Mesendoderm (in vitro differentiated cells): ENCODE data around the gene P2RY13.

Source experiments
- DNase-seq: peaks from one replicate; pipeline ENCODE4 v3.0.0; 2013
- H2AK5ac ChIP-seq: 2 replicates; pipeline ENCODE4 v1.6.1; 2013; ENCODE audit warnings: low read length, inconsistent platforms
- H2BK120ac ChIP-seq: 2 replicates; pipeline ENCODE4 v1.6.1; 2013; ENCODE audit warnings: low read depth, mild to moderate bottlenecking, low read length, moderate library complexity, mixed read lengths
- H2BK15ac ChIP-seq: replicated peaks from 2 replicates; pipeline ENCODE4 v1.6.1; 2013; ENCODE audit warnings: low read depth, mild to moderate bottlenecking, moderate library complexity
- H2BK5ac ChIP-seq: 2 replicates; pipeline ENCODE4 v1.6.1; 2013; ENCODE audit warnings: low read length, inconsistent platforms
- H3K18ac ChIP-seq: 2 replicates; pipeline ENCODE4 v1.6.1; 2013; ENCODE audit warnings: mild to moderate bottlenecking, low read length, mixed read lengths
- H3K23ac ChIP-seq: one replicate; pipeline ENCODE4 v1.6.1; 2013; ENCODE audit warnings: low read length
- H3K27ac ChIP-seq: 2 replicates; pipeline ENCODE4 v1.5.1; 2013; ENCODE audit warnings: low read depth, mild to moderate bottlenecking, inconsistent platforms, low read length, moderate library complexity
- H3K27me3 ChIP-seq: 2 replicates; pipeline ENCODE4 v1.6.1; 2013; ENCODE audit warnings: low read length, control low read depth, mild to moderate bottlenecking, inconsistent platforms; ENCODE audit not compliant: insufficient read depth, poor library complexity
- H3K36me3 ChIP-seq: 2 replicates; pipeline ENCODE4 v1.6.1; 2013; ENCODE audit warnings: low read length, inconsistent platforms; ENCODE audit not compliant: control insufficient read depth, insufficient read depth
- H3K4ac ChIP-seq: one replicate; pipeline ENCODE4 v1.6.1; 2013; ENCODE audit warnings: low read depth, mild to moderate bottlenecking, low read length, moderate library complexity
- H3K4me1 ChIP-seq: 2 replicates; pipeline ENCODE4 v1.6.1; 2013; ENCODE audit warnings: low read depth, low read length, inconsistent platforms; ENCODE audit not compliant: control insufficient read depth
- H3K4me2 ChIP-seq: 2 replicates; pipeline ENCODE4 v1.6.1; 2013; ENCODE audit warnings: low read length
- H3K4me3 ChIP-seq: 2 replicates; pipeline ENCODE4 v1.5.1; 2013; ENCODE audit warnings: mild to moderate bottlenecking, low read length
- H3K56ac ChIP-seq: one replicate; pipeline ENCODE4 v1.6.1; 2013; ENCODE audit warnings: low read length
- H3K79me1 ChIP-seq: 2 replicates; pipeline ENCODE4 v1.6.1; 2013; ENCODE audit warnings: low read length, inconsistent platforms
- H3K79me2 ChIP-seq: 2 replicates; pipeline ENCODE4 v1.6.1; 2013; ENCODE audit warnings: mild to moderate bottlenecking, low read length; ENCODE audit not compliant: control insufficient read depth, insufficient read depth
- H3K9ac ChIP-seq: 2 replicates; pipeline ENCODE4 v1.6.1; 2013; ENCODE audit warnings: low read length, inconsistent platforms
- H4K5ac ChIP-seq: one replicate; pipeline ENCODE4 v1.6.1; 2013; ENCODE audit warnings: low read length
- H4K8ac ChIP-seq: one replicate; pipeline ENCODE4 v1.6.1; 2013; ENCODE audit warnings: low read depth, mild to moderate bottlenecking, control low read depth, low read length, moderate library complexity
- WGBS: extraction: QIAGEN DNeasy Blood & Tissue Kit; methylation state at CpG from one replicate; pipeline ENCODE4 v1.1.7; 2013; ENCODE audit warnings: low lambda C conversion rate, missing lambda C conversion rate; ENCODE audit not compliant: insufficient coverage; ENCODE audit errors: extremely low coverage; 5-methylcytosine and 5-hydroxymethylcytosine counted together

P2RY13 gene

DNA sequence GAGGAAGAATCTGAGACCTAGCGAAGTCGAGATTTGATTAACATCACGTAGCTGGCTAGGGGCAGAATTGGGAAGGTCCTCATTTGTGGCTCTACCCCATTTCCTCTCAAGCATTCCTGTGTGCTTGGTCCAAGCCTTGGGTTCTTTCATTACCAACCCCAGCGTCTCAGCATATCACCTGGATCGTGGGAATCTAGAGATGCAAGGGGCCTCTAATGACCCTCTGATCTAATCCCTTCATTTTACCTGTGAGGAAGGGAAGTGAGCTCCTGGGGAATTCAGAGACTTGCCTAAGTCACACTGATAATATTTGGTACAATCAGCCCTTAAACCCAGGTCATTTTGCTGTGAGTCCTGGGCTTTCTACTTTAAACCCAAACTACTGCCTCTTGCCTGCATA, 14.8 kb downstream of the P2RY13 start:
- H3K56ac ChIP-seq: no peak overlapping the region
- H2AK5ac ChIP-seq: no peak overlapping the region
- H3K79me1 ChIP-seq: no peaks in the 10 kb centered on the region
- H3K18ac ChIP-seq: peak overlapping the region; percentile 75
- peaks cover 6% of the 10 kb centered on the region for H3K4me1 ChIP-seq
- H3K9ac ChIP-seq: no peak overlapping the region
- H3K27ac ChIP-seq: no peak overlapping the region
- DNase-seq: peak; percentile 47
- no peak overlapping the region for H3K4me3 ChIP-seq
- H4K8ac ChIP-seq: no peak overlapping the region
- H3K23ac ChIP-seq: no peak overlapping the region
- no CpG with 5 or more reads among the region's 5 CpGs for WGBS
- H4K5ac ChIP-seq: no peak overlapping the region
- H3K4me2 ChIP-seq: no peak overlapping the region
- H3K27me3 ChIP-seq: no peaks in the 10 kb centered on the region
- H3K36me3 ChIP-seq: no peaks in the 10 kb centered on the region
- H2BK5ac ChIP-seq: no peak overlapping the region
- no peak overlapping the region for H2BK15ac ChIP-seq
- no peaks in the 10 kb centered on the region for H3K79me2 ChIP-seq
- no peak overlapping the region for H3K4ac ChIP-seq
- H2BK120ac ChIP-seq: no peak overlapping the region

DNA sequence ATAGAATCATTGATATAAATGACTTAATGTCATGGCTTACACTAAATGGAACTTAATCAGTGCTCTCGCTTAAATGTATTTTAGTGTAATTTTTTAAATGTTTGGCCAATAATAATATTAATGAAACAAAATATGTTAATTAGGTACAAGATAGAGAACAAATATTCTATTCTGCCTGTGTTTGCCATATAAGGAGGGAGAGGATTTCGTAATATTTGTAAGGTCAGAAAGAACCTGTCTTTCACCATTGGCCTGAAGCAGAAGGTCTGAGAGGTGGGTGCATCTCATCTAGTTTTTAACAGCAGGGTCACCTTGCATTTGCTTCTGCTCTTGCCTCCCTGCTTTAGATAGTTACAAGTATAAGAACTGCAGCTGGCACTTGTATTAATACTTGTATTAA, 15.2 kb downstream of the P2RY13 start:
- Histone ChIP-seq H3K56ac (no peak overlapping the region), H2BK5ac (no peak overlapping the region), H3K4me3 (no peak overlapping the region), H4K5ac (no peak overlapping the region), H3K9ac (no peak overlapping the region), H3K23ac (no peak overlapping the region), H3K4ac (no peak overlapping the region), H3K18ac (no peak overlapping the region), H3K79me2 (no peaks in the 10 kb centered on the region), H2BK15ac (no peak overlapping the region), H3K79me1 (no peaks in the 10 kb centered on the region), H3K27ac (no peak overlapping the region), H3K4me1 (peaks cover 6% of the 10 kb centered on the region), H4K8ac (no peak overlapping the region), H2AK5ac (no peak overlapping the region), H2BK120ac (no peak overlapping the region), H3K36me3 (no peaks in the 10 kb centered on the region), H3K4me2 (no peak overlapping the region), H3K27me3 (no peaks in the 10 kb centered on the region)
- WGBS: no CpG with 5 or more reads among the region's 2 CpGs
- no peak for DNase-seq

DNA sequence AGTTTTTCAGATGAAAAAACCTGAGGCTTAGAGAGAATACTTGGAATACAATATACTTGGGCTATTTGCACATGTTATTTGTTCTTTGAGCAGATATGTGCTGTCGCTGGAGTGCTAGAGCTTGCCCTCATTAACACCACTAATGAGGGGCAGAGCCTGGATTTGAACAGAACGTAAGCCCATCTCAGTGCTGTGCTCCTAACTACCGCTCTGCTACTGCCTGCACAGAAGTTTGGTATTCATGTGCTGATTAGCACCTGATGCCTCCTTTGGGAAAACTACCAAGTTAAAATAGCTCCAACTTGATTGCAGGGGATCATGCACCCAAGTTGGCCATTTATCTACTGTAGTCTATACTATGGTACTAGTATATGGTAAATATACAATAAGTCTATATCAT, 16.4 kb downstream of the P2RY13 start:
- Histone ChIP-seq H3K27me3 (no peaks in the 10 kb centered on the region), H3K4me3 (no peak overlapping the region), H3K18ac (no peak overlapping the region), H3K27ac (no peak overlapping the region), H3K36me3 (no peaks in the 10 kb centered on the region), H3K9ac (no peak overlapping the region), H3K79me2 (no peaks in the 10 kb centered on the region), H4K8ac (no peak overlapping the region), H2BK15ac (no peak overlapping the region), H2AK5ac (no peak overlapping the region), H2BK5ac (no peak overlapping the region), H3K23ac (no peak overlapping the region), H3K79me1 (no peaks in the 10 kb centered on the region), H2BK120ac (no peak overlapping the region), H3K4me1 (peaks cover 6% of the 10 kb centered on the region), H3K4ac (no peak overlapping the region), H3K4me2 (no peak overlapping the region), H3K56ac (no peak overlapping the region), H4K5ac (no peak overlapping the region)
- no CpG with 5 or more reads among the region's 3 CpGs for WGBS
- no peak for DNase-seq

DNA sequence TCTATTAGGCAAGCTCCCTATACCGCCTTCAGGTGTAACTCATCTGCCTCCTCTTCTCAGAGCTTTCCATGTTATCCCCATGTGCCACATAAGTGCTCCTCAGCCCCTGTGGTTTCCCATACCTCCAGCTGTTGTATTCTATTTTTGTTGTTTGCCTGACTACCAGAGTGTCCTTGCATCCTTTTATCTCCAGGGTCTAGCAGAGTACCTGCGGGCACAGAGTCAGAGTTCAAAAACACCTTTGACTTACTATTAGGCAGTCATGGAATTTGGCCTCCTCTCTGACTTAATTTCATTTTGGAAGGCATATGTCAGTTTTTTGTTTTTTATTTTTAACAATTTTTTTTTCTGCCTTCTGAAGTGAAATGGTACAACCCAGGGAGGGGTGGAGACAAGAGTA, 19.8 kb downstream of the P2RY13 start:
- H3K79me1 ChIP-seq: no peaks in the 10 kb centered on the region
- no peak overlapping the region for H3K4me3 ChIP-seq
- H2BK5ac ChIP-seq: no peak overlapping the region
- no peak overlapping the region for H4K5ac ChIP-seq
- H3K18ac ChIP-seq: no peak overlapping the region
- peaks cover 17% of the 10 kb centered on the region for H3K4me1 ChIP-seq
- H3K23ac ChIP-seq: no peak overlapping the region
- no peaks in the 10 kb centered on the region for H3K27me3 ChIP-seq
- no peak overlapping the region for H3K9ac ChIP-seq
- no CpG with 5 or more reads among the region's 2 CpGs for WGBS
- no peaks in the 10 kb centered on the region for H3K79me2 ChIP-seq
- no peak overlapping the region for H2BK15ac ChIP-seq
- H4K8ac ChIP-seq: no peak overlapping the region
- no peak overlapping the region for H3K4me2 ChIP-seq
- no peaks in the 10 kb centered on the region for H3K36me3 ChIP-seq
- no peak overlapping the region for H2BK120ac ChIP-seq
- H3K27ac ChIP-seq: no peak overlapping the region
- H3K56ac ChIP-seq: no peak overlapping the region
- no peak overlapping the region for H2AK5ac ChIP-seq
- no peak overlapping the region for H3K4ac ChIP-seq
- no peak for DNase-seq

DNA sequence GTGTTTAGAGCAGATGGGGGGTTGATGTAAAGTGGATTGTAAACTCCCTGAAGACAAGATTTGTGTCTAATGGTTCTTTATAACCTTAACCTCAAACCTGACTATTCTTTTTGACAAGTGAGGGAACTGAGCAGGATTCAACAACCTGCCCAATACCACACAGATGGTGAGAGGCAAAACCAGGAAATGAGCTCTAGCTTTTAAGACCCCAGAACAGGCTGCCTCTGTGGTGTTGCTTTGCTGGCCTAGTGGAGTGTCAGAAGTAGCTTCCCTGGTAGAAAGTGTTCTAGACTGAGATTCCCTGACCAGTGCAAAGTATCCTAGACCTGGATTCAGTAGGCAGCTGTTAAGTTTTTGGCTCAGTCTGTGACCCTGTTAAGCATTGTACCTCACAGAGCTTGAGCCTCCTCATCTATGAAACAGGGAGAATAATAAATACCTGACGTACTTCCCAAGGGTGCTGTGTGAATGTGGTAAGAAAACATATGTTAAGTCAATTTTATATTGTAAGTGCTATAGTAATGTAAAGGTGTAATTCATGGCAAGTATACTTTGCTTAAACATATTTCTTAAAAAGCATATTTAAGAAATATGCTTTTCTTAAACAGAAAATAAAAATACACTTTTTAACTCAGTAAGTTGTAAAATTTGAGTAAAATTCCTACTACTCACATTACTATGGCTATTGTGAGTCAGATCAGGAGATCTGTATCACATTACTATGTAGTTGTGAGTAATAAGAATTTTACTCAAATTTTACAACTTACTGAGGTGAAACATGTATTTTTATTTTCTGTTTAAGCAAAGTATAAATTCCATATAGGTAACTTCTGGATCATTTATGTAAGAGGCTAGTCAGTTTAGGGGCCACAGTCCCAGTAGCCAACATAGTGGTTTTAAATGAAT, 21.5 kb downstream of the P2RY13 start:
- no peak overlapping the region for H3K23ac ChIP-seq
- no peak overlapping the region for H2AK5ac ChIP-seq
- H3K56ac ChIP-seq: no peak overlapping the region
- no peak overlapping the region for H3K18ac ChIP-seq
- no peak overlapping the region for H3K4me3 ChIP-seq
- H2BK5ac ChIP-seq: no peak overlapping the region
- H3K79me2 ChIP-seq: no peaks in the 10 kb centered on the region
- no peak overlapping the region for H4K5ac ChIP-seq
- H3K27me3 ChIP-seq: no peaks in the 10 kb centered on the region
- no peak overlapping the region for H2BK120ac ChIP-seq
- H3K27ac ChIP-seq: no peak overlapping the region
- WGBS: no CpG with 5 or more reads among the region's 1 CpG
- no peak overlapping the region for H3K4me2 ChIP-seq
- no peak overlapping the region for H2BK15ac ChIP-seq
- H3K36me3 ChIP-seq: no peaks in the 10 kb centered on the region
- peaks cover 16% of the 10 kb centered on the region for H3K4me1 ChIP-seq
- no peak overlapping the region for H3K9ac ChIP-seq
- H3K79me1 ChIP-seq: no peaks in the 10 kb centered on the region
- H4K8ac ChIP-seq: no peak overlapping the region
- DNase-seq: no peak
- no peak overlapping the region for H3K4ac ChIP-seq

DNA sequence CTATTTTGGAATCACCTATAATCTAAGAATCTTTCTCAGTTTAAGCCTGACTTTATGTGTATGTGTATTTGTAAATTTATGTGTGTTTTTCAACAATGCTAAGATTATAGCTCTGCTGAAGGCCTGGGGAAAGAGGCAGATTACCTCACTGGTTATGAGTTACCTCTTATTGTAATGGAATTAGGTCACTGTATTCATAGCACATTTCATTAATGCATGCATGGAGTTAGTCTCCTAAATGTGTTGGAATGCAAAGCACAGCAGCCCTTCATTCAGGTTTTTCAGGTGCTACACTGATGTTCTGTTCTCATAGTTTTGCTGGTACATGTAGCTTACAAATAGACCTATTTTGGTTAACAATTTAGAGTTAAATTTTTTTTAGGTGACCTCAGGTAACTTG, 22.2 kb downstream of the P2RY13 start:
- Histone ChIP-seq H2BK5ac (no peak overlapping the region), H3K36me3 (no peaks in the 10 kb centered on the region), H3K18ac (no peak overlapping the region), H2AK5ac (no peak overlapping the region), H3K4me2 (no peak overlapping the region), H3K9ac (no peak overlapping the region), H3K79me2 (no peaks in the 10 kb centered on the region), H3K4ac (no peak overlapping the region), H4K5ac (no peak overlapping the region), H3K23ac (no peak overlapping the region), H3K4me1 (peaks cover 16% of the 10 kb centered on the region), H3K27me3 (no peaks in the 10 kb centered on the region), H3K27ac (no peak overlapping the region), H3K56ac (no peak overlapping the region), H2BK120ac (no peak overlapping the region), H3K79me1 (no peaks in the 10 kb centered on the region), H4K8ac (no peak overlapping the region), H3K4me3 (no peak overlapping the region), H2BK15ac (no peak overlapping the region)
- DNase-seq: no peak
